ENCODE measurements around the gene ITPR1. TPM values are rescaled to one million over a fixed set of nuclear protein-coding genes. Genes with fewer than 3 reads are reported as not detected.

Gene ITPR1
- total and polyA plus RNA-seq, 2 of the 4 experiments (the other 2 are of a cell fraction), result 1.8 to 5.7 TPM

DNA sequence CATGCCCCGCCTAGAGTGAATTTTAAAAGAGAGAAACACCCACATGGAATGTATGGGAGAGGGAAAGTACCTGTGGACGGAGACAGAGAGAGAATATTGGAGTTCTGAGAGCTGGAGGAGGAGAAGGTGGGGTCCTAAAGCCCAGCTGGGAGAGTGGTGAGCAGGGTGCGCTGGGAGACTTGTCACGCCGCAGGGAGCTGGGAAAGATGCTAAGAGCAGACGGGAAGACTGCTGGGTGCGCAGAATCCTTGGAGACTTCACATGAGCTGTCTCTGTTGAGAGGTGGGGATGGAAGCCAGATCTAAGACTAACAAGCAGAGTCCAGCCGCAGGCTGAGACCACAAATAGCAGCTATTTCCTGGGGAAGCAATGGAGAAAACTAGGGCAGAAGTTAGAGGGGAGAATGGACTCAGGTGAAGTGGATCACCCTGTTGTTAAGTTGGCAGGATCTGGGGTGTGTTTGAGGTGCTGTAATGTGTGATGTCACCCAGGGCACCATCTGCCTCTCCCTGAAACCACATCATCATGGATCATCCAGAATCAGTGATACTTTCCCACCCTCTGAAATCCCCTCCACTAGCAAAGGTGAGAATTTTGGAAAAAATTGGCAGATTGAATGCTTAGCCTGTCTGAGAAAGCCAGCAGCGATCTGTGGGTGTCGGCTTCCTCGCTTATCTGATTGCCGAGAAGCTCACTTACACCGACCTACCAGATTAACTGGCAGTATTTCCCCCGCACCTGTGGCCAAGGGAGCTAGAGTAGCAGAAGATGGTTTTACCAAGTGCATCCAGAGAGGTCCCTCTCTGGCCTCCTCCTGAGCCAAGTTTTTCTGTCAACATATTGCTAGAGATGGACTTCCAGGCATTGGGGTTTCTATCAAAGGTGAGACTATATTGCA lies 311.3 kb downstream of the ITPR1 start:
- Histone ChIP-seq H3K36me3 (ENCODE audit: control insufficient read depth, insufficient read depth, low read length) (no peaks in the 10 kb centered on the region), H4K20me1 (ENCODE audit: insufficient read depth, low read length) (no peaks in the 10 kb centered on the region), H2BK20ac (ENCODE audit: low read depth, low read length) (no peak overlapping the region), H4K91ac (ENCODE audit: insufficient read depth, low read depth, low read length) (no peak overlapping the region), H3K4me1 (ENCODE audit: control insufficient read depth, insufficient read depth, low read length) (no peaks in the 10 kb centered on the region), H2AK5ac (ENCODE audit: low read depth, low read length) (no peak overlapping the region), H3K9me3 (ENCODE audit: control insufficient read depth, insufficient read depth, low read length) (no peaks in the 10 kb centered on the region), H2AFZ (replicated peaks; ENCODE audit: low read length, poor library complexity) (no peak overlapping the region), H2BK120ac (ENCODE audit: low read depth, low read length) (no peak overlapping the region), H3K4me2 (ENCODE audit: low read depth, low read length) (no peak overlapping the region), H3K4ac (ENCODE audit: low read depth, low read length) (no peak overlapping the region), H3K27ac (ENCODE audit: insufficient read depth, low read length) (no peak overlapping the region), H3K18ac (ENCODE audit: low read depth, low read length) (no peak overlapping the region), H2AK9ac (replicated peaks; ENCODE audit: low read depth, low read length, poor library complexity) (no peak overlapping the region), H2BK5ac (ENCODE audit: low read depth, low read length, poor library complexity, severe bottlenecking) (no peak overlapping the region), H3K56ac (ENCODE audit: extremely low read depth, insufficient read depth, low read length) (no peak overlapping the region), H3K27me3 (ENCODE audit: control insufficient read depth, insufficient read depth, low read length) (peaks cover 2% of the 10 kb centered on the region; the same call in 1 of the 2 replicates), H3K9me1 (ENCODE audit: insufficient read depth, low read length) (no peaks in the 10 kb centered on the region; the same call in 1 of the 2 replicates), H3K79me1 (ENCODE audit: low read depth in 1 of 2, low read length in 2 of 2) (no peaks in the 10 kb centered on the region), H3K23ac (ENCODE audit: low read depth, low read length) (no peak overlapping the region), H4K8ac (ENCODE audit: low read depth in 2 of 2, low read length in 2 of 2) (no peak overlapping the region), H3K4me3 (ENCODE audit: insufficient read depth, low read depth, low read length) (no peak overlapping the region), H3K14ac (replicated peaks; ENCODE audit: low read depth, low read length) (no peak overlapping the region), H2BK15ac (ENCODE audit: low read depth, low read length) (no peak overlapping the region), H4K5ac (ENCODE audit: low read depth, low read length) (no peak overlapping the region), H3K9ac (ENCODE audit: low read depth, low read length) (no peak overlapping the region)
- BruUV-seq (replicated peaks), result no TSS peak
- ChIA-PET POLR2A (ENCODE audit: unreplicated experiment) (interaction anchor here (0.7 kb wide), 1 partner anchor 173 kb away, joined by 3 read pairs; no protein-coding TSS in a partner anchor), CTCF (interaction anchor here (0.6 kb wide), 1 partner anchor 263 kb away, joined by 3 read pairs; no protein-coding TSS in a partner anchor)
- in situ Hi-C loops (cut with MboI; ENCODE audit: low sequenced_read_pairs) (no loop called here), intact Hi-C loops (cut with micrococcal nuclease) (no loop called here), dilution Hi-C loops (cut with HindIII; ENCODE audit: low sequenced_read_pairs, unreplicated experiment) (no loop called here)
- ATAC-seq (ENCODE audit: low read depth) (no peak), DNase-seq (no peak)
- WGBS, 2 experiments (ENCODE audit: extremely low coverage in 2 of 2, insufficient read length in 1 of 2), result 92% methylated on average over 10 of the region's 14 CpGs; no CpG with 5 or more reads in 1 of the 2 experiments
- no peak for TF ChIP-seq MXI1 (IDR thresholded peaks at IDR 0.05; ENCODE audit: borderline replicate concordance, low read depth, low read length)
- TF ChIP-seq, protein P1, sequence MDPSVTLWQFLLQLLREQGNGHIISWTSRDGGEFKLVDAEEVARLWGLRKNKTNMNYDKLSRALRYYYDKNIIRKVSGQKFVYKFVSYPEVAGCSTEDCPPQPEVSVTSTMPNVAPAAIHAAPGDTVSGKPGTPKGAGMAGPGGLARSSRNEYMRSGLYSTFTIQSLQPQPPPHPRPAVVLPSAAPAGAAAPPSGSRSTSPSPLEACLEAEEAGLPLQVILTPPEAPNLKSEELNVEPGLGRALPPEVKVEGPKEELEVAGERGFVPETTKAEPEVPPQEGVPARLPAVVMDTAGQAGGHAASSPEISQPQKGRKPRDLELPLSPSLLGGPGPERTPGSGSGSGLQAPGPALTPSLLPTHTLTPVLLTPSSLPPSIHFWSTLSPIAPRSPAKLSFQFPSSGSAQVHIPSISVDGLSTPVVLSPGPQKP (IDR thresholded peaks at IDR 0.05; ENCODE audit: borderline replicate concordance, low read depth, low read length), result no peak
- no peak for TF ChIP-seq MAFK (IDR thresholded peaks at IDR 0.05; ENCODE audit: low read depth, low read length)
- TF ChIP-seq NFE2L2 (IDR thresholded peaks at IDR 0.05; ENCODE audit: low read depth, low read length), result no peak
- TF ChIP-seq, protein P2, sequence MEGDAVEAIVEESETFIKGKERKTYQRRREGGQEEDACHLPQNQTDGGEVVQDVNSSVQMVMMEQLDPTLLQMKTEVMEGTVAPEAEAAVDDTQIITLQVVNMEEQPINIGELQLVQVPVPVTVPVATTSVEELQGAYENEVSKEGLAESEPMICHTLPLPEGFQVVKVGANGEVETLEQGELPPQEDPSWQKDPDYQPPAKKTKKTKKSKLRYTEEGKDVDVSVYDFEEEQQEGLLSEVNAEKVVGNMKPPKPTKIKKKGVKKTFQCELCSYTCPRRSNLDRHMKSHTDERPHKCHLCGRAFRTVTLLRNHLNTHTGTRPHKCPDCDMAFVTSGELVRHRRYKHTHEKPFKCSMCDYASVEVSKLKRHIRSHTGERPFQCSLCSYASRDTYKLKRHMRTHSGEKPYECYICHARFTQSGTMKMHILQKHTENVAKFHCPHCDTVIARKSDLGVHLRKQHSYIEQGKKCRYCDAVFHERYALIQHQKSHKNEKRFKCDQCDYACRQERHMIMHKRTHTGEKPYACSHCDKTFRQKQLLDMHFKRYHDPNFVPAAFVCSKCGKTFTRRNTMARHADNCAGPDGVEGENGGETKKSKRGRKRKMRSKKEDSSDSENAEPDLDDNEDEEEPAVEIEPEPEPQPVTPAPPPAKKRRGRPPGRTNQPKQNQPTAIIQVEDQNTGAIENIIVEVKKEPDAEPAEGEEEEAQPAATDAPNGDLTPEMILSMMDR (conservative IDR thresholded peaks at IDR 0.05; ENCODE audit: low read depth, low read length), result no peak
- TF ChIP-seq BHLHE40 (IDR thresholded peaks at IDR 0.05; ENCODE audit: low read depth, low read length), result no peak
- no peak for TF ChIP-seq MAZ (IDR thresholded peaks at IDR 0.05; ENCODE audit: borderline replicate concordance, low read depth, low read length)
- no peak for TF ChIP-seq FOS (IDR thresholded peaks at IDR 0.05; ENCODE audit: low read depth, low read length)
- no peak for TF ChIP-seq RCOR1 (IDR thresholded peaks at IDR 0.05; ENCODE audit: insufficient replicate concordance, low read length)
- TF ChIP-seq, protein P3, sequence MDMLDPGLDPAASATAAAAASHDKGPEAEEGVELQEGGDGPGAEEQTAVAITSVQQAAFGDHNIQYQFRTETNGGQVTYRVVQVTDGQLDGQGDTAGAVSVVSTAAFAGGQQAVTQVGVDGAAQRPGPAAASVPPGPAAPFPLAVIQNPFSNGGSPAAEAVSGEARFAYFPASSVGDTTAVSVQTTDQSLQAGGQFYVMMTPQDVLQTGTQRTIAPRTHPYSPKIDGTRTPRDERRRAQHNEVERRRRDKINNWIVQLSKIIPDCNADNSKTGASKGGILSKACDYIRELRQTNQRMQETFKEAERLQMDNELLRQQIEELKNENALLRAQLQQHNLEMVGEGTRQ (IDR thresholded peaks at IDR 0.05; ENCODE audit: low read depth, low read length), result no peak
- TF ChIP-seq RFX5 (IDR thresholded peaks at IDR 0.05; ENCODE audit: low read depth, low read length), result no peak
- TF ChIP-seq CHD1 (IDR thresholded peaks at IDR 0.05; ENCODE audit: low read depth, low read length), result no peak
- no peak for TF ChIP-seq RAD21 (IDR thresholded peaks at IDR 0.05; ENCODE audit: low read length)
- no peak for TF ChIP-seq CEBPB (IDR thresholded peaks at IDR 0.05; ENCODE audit: low read depth, low read length)
